Measurements from ENCODE around the gene FOXN4. TPM values are rescaled to one million over a fixed set of nuclear protein-coding genes. Genes with fewer than 3 reads are reported as not detected.

Gene FOXN4
- total and polyA plus RNA-seq, 12 donors = 0.22 to 0.24 TPM; not detected in 10

DNA sequence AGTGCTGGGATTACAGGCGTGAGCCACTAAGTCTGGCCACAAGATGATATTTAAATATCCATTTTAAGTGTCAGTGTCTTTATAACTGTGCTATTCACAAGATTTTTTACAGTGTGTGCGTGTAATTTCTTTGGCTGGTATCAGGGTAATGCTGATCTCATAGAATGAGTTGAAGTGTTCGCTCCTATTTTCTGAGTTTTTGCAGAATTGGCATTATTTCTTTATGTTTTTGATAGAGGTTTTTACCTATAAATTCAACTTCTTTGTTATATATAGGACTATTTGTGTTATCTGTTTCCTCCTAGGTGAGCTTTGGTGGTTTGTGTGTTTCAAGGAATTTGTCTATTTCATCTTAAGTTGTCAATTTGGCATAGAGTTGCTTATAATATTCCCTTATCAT is 45.6 kb downstream of the FOXN4 start:
- 95 to 99% (median 98%) methylated on average over 3 of the region's 3 CpGs for WGBS, 4 donors
- H3K36me3 ChIP-seq (replicated peaks in 1 of 2) = peaks cover 0 to 66% of the 10 kb centered on the region in 2 donors
- TF ChIP-seq, protein P1, sequence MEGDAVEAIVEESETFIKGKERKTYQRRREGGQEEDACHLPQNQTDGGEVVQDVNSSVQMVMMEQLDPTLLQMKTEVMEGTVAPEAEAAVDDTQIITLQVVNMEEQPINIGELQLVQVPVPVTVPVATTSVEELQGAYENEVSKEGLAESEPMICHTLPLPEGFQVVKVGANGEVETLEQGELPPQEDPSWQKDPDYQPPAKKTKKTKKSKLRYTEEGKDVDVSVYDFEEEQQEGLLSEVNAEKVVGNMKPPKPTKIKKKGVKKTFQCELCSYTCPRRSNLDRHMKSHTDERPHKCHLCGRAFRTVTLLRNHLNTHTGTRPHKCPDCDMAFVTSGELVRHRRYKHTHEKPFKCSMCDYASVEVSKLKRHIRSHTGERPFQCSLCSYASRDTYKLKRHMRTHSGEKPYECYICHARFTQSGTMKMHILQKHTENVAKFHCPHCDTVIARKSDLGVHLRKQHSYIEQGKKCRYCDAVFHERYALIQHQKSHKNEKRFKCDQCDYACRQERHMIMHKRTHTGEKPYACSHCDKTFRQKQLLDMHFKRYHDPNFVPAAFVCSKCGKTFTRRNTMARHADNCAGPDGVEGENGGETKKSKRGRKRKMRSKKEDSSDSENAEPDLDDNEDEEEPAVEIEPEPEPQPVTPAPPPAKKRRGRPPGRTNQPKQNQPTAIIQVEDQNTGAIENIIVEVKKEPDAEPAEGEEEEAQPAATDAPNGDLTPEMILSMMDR (IDR thresholded peaks at IDR 0.05) = no peak
- TF ChIP-seq POLR2A (IDR thresholded peaks at IDR 0.05) = no peak
- no peaks in the 10 kb centered on the region for H3K27me3 ChIP-seq
- no peak for DNase-seq
- no peaks in the 10 kb centered on the region for H3K9me3 ChIP-seq (replicated peaks in 1 of 3)
- H3K27ac ChIP-seq = no peak overlapping the region
- intact Hi-C loops (cut with DNase I) = no loop called here
- no peaks in the 10 kb centered on the region for H3K4me1 ChIP-seq (replicated peaks in 1 of 2)
- H3K4me3 ChIP-seq = no peak overlapping the region

DNA sequence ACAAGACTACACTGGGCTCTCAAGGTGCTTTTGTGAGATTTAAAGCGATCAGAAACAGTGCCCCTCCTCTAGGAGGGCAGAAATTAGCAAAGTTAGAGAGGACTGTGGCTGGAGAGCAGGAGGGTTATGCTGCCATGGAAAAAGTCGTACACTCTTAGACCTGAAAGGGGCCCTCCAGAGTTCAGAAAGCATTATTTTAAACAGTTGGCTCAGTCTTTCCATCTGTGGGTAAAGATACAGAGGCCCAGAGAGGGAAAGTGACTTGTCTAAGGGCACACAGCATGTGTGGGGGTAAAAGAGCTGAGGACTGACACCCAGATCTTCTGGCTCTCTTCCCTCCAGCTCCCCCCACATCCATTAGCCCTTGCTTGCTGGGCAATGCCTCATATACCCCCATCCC is 47.1 kb downstream of the FOXN4 start:
- intact Hi-C loops (cut with DNase I) = no loop called here
- H3K9me3 ChIP-seq (replicated peaks in 1 of 3) = no peaks in the 10 kb centered on the region
- no peak for DNase-seq
- H3K4me3 ChIP-seq = no peak overlapping the region
- H3K4me1 ChIP-seq (replicated peaks in 1 of 2) = no peaks in the 10 kb centered on the region
- no peak overlapping the region for H3K27ac ChIP-seq
- no peak for TF ChIP-seq POLR2A (IDR thresholded peaks at IDR 0.05)
- TF ChIP-seq, protein P1 (IDR thresholded peaks at IDR 0.05) = no peak
- H3K36me3 ChIP-seq (replicated peaks in 1 of 2) = peaks cover 0 to 69% of the 10 kb centered on the region in 2 donors
- H3K27me3 ChIP-seq = no peaks in the 10 kb centered on the region
- WGBS, 4 donors = 84 to 94% (median 90%) methylated on average over 2 of the region's 2 CpGs

DNA sequence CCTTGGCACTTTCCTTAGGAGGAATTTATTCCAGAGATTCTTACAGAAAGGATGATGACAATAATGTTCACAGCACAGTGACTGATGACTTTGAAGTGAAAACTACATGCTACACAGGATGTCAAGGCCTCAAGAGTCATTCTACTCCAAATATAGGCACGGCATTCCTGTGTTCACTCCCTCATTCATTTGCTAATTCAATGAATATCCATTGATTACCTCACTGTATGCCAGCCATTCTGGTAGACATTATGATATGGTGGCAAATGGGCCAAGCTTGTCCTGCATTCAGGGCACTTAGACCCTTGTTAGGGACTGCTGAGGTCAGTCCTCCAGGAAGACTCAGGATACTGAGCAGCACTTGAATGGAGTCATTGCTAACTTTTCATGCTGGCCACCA is 48.0 kb downstream of the FOXN4 start:
- no peak for TF ChIP-seq POLR2A (IDR thresholded peaks at IDR 0.05)
- TF ChIP-seq, protein P1 (IDR thresholded peaks at IDR 0.05) = no peak
- H3K9me3 ChIP-seq (replicated peaks in 1 of 3) = no peaks in the 10 kb centered on the region
- DNase-seq = no peak
- H3K36me3 ChIP-seq (replicated peaks in 1 of 2) = peaks cover 0 to 70% of the 10 kb centered on the region in 2 donors
- no peaks in the 10 kb centered on the region for H3K4me1 ChIP-seq (replicated peaks in 1 of 2)
- no peaks in the 10 kb centered on the region for H3K27me3 ChIP-seq
- WGBS, 4 donors = 38 to 74% (median 48%) methylated on average over 1 of the region's 1 CpG
- H3K4me3 ChIP-seq = no peak overlapping the region
- H3K27ac ChIP-seq = peak overlapping the region in 1 of 5 donors; percentile 10
- intact Hi-C loops (cut with DNase I) = no loop called here

DNA sequence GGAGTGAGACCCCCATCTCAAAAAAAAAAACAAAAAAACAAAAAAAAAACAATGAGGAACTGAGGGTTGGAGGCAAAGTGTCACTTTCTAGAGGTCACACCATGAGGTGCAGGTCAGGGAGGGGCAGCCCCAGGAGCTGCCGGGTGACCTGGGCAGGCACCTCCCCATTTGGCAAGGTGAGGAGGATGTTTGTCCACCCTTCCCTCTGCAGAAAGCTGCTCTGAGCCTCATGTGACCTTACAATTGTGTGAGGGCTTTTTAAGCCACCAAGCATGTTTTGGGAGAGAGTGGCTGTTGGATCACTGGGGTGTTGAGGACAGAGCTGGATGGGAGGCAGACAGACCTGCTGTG is 49.6 kb downstream of the FOXN4 start:
- 36 to 73% (median 66%) methylated on average over 1 of the region's 1 CpG for WGBS, 4 donors

More for the DNA sequence above, 49.6 kb downstream of the FOXN4 start:
- Histone ChIP-seq H3K9me3 (replicated peaks in 1 of 3) (no peaks in the 10 kb centered on the region), H3K4me3 (no peak overlapping the region), H3K4me1 (replicated peaks in 1 of 2) (no peaks in the 10 kb centered on the region), H3K27me3 (no peaks in the 10 kb centered on the region), H3K36me3 (replicated peaks in 1 of 2) (peaks cover 0 to 68% of the 10 kb centered on the region in 2 donors), H3K27ac (no peak overlapping the region)
- no peak for DNase-seq
- intact Hi-C loops (cut with DNase I) = no loop called here
- no peak for TF ChIP-seq POLR2A (IDR thresholded peaks at IDR 0.05)
